Stimulated activated CD8-positive, alpha-beta memory T cell treated with anti-CD3 and anti-CD28 coated beads, Interleukin-7, amount 100 ng/mL, for 24 hours (primary cell): ENCODE data around the gene CLCN4.

ENCODE experiments used
- DNase-seq: peaks from one replicate; pipeline ENCODE4 v3.0.0-alpha.2; 2020; ENCODE audit warnings: low read depth

The CLCN4 gene

GRCh38 chrX:10197279-10198210, 40.8 kb downstream of the CLCN4 start:
- no peak for DNase-seq

GRCh38 chrX:10198254-10198653, 41.5 kb downstream of the CLCN4 start:
- DNase-seq, result no peak

DNA sequence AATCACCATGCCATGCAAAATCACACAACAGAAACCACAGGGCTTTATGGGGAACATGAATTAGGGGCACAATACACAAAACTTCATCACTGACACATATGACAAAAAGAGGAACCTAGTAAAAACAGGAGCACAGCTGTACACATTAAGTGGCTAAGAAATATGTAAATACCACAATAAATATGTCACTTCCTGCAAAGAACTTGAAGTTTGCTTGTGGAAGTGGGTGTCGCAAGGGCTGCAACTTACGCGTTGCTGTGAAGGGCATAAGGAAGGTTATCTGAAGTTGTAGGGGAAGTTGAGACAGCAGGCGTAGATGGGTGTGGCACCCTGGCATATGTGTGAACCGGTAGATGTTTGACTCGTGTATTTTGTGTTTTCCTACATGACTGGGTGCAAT, 42.4 kb downstream of the CLCN4 start:
- no peak for DNase-seq

DNA sequence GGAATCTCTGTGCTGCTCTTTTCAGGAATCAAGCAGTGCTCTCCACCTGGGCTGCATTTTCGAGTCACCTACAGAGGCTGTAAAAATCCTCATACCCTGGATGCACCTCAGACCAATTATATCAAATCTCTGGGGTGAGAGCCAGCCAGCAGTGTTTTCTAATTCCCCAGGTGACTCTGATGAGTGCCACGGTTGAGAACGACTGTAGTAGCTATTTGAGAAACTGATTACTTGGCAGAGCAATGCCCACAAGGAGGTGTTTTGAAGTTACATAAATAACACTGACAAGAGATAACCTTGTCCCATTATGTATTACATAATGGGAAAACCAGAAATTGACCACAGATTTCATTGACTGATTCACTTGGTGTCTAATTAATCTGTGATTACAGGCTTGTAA, 46.8 kb downstream of the CLCN4 start:
- no peak for DNase-seq

DNA sequence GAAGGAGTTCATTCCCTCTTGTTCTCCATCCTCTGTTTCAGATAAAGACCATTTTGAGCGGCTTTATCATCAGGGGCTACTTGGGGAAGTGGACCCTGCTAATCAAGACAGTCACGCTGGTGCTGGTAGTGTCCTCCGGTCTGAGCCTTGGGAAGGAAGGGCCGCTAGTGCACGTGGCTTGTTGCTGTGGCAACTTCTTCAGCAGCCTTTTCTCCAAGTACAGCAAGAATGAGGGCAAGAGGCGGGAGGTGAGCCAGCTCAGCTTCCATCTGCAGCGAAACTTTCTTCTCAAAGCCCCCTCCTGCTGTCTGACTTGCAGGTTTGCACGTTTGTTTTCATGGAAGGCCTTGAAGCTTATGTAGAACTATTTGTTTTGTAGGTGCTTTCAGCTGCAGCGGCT, 49.5 kb downstream of the CLCN4 start:
- no peak for DNase-seq

DNA sequence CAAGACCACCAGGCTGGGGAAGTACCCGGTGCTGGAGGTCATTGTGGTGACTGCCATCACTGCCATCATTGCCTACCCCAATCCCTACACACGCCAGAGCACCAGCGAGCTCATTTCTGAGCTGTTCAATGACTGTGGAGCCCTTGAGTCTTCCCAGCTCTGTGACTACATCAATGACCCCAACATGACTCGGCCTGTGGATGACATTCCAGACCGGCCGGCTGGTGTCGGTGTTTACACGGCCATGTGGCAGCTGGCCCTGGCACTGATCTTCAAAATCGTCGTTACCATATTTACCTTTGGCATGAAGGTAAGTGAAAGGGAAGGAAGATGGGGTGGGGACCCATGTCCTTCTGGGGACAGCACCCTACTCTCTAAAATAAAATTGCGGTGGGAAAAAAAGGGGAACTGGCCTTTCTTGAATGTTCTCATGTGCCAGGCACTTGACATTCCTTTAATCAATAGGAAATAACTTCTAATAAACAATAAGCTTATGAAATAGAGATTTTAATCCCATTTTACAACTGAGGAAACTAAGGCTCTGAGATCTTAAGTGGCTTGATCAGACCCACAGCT, 51.6 kb downstream of the CLCN4 start:
- no peak for DNase-seq

DNA sequence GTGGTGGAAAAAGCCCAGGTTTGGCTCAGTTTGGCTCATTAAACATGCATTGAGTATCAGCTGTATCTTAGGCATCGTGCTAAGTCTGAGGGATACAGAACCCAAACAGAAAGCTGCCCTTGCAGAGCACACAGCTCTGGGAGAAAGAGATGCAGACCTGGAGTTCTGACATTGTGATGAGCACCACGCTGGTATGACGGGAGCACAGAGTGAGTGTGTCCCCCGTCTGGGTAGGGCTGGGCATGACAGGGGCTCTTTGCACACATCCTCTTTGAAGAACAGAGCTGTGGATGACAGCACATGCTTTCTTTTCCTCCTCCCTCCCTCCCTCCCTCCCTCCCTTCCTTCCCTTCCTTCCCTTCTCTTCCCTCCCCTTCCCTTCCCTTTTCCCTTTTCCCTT, 52.2 kb downstream of the CLCN4 start:
- no peak for DNase-seq

GRCh38 chrX:10212395-10212794, 55.6 kb downstream of the CLCN4 start:
- no peak for DNase-seq

- DNase-seq, result no peak
These were observed 56.9 kb downstream of the CLCN4 start for GRCh38 chrX:10213716-10214115.

GRCh38 chrX:10216208-10216607, 59.4 kb downstream of the CLCN4 start:
- DNase-seq, result no peak

DNA sequence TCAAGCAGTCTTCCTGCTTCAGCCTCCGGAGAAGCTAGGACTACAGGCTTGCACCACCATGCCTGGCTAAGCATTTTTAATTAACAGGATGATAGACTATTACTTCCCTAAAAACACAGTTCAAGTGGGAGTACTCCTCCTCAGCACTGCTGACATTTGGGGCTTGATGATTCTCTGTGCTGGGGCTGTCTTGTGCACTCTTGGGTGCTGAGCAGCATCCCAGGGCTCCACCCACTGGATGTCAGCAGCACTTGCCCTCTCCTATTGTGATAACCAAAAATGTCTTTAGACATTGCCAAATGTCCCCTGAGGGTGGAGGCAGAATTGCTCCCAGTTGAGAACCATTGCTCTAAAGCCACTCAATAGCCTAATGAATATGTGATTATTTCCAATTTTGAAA, 60.4 kb downstream of the CLCN4 start:
- no peak for DNase-seq

- DNase-seq, result no peak
These were observed 64.9 kb downstream of the CLCN4 start for GRCh38 chrX:10221651-10222050.

GRCh38 chrX:10223276-10223675, 66.5 kb downstream of the CLCN4 start:
- no peak for DNase-seq

GRCh38 chrX:10223781-10224180, 67.0 kb downstream of the CLCN4 start:
- no peak for DNase-seq

DNA sequence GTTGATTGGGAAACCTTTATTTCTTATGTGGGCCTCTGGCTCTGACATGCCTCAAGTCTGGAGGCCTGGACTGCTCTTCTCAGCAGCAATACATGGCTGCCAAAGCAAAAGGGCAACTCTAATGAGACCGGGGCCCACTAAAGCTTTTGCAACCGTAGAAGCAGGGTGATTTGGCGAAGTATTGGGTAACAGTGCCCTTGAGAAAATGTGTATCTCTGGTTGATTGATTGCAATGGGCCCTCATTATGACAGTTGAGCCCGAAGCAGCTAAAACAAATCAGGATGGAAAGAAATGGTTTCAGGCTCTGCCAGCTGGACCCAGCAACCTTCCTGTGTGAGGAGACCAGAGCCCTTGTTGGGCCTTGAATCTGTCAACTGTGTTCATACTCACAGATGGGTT, 73.4 kb downstream of the CLCN4 start:
- DNase-seq, result no peak

DNA sequence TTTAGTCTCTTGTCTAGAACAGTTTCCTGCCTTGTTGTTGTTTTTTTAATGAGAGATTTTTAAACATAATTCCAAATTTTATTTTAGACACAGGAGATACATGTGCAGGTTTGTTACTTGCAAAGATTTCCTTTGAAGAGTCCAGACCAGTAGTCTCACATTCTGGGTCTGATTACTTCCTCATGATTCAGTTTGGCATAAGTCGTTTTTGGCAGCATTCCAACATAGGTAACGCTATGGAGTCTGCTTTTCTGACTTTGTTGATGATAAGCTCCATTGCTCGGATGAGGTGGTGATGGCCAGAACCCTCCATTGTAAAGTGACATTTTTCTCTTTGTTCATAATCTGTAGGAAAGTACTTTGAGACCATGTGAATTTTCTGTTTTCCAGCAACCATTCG, 74.7 kb downstream of the CLCN4 start:
- no peak for DNase-seq

GRCh38 chrX:10233173-10233572, 76.4 kb downstream of the CLCN4 start:
- no peak for DNase-seq

GRCh38 chrX:10233696-10234095, 76.9 kb downstream of the CLCN4 start:
- DNase-seq, result no peak

DNA sequence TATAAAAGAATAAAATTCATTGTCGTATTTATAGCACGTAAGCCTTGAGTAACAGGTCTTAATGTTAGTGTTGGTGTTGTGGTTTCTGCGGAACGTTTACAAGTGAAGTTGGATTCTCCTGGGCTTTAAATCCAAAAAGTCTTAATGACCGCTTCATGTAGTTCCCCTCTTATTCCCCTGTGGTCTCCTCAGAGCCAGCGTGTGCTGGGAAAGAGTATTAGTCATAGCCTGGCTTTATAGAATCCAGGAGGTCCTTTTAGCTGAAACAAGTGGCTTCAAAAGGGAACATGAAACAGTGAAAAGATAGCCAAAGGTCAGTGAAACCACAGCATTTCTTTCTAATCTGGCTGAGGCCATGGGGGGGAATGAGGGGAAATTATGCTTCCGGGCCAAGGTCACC, 79.1 kb downstream of the CLCN4 start:
- DNase-seq, result no peak

DNA sequence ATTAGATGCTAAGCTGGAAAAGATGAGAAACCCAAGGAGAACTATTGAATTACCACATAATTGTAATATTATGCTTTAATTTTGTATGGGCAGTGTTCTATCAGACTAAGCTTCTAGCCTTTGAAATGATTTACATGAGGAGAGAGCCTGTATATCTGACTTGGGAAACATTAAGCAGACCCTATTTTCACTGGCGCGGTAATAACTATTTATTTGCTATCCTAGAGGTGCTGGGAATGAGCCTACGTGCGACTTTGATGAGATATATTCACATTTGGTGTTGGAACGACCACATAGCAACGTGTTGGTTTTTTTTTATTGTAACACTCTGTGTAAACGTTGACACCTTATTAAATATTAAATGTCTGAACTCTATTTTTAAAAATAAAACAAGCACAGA, 80.5 kb downstream of the CLCN4 start:
- DNase-seq, result no peak

DNA sequence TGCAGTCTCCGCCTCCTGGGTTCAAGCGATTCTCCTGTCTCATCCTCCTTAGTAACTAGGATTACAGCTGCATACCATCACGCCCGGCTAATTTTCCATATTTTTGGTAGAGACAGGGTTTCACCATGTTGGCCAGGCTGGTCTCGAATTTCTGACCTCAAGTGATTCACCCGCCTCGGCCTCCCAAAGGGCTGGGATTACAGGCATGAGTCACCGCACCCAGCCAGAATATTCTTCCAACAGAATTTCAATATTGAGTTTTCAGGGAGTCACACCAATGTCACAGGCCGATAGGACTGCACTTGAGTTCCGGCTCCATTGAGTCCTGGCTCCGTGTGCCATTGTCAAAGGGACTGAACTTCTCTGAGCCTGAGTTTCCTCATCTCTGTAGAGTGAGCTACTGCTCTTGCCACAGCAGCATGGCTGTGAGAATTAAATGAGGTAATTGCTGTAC, 82.9 kb downstream of the CLCN4 start:
- DNase-seq, result no peak

DNA sequence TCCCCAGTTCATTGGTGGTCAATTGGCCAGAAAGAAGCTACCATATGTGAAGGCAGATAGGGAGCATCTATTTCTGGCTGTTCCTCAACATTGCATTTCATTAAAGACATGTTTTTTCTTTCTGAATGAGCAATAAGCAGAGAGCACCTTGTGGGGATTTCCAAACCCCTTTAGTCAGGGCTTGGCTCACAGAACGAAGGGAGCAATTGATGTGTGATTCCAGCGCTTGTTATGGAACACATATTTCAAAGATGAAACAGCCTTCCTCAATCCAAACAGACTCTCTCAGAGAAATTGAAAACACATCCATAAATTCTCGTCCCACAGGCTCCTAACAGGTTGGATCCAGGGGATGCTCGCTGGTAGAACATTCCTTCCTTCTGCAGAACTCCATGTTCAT, 84.1 kb downstream of the CLCN4 start:
- DNase-seq, result no peak

- no peak for DNase-seq
These were observed 85.3 kb downstream of the CLCN4 start for GRCh38 chrX:10242026-10242425.

- DNase-seq, result no peak
These were observed 86.3 kb downstream of the CLCN4 start for GRCh38 chrX:10243106-10243505.
